Measurements from ENCODE around the gene MKRN1.

Gene MKRN1

DNA sequence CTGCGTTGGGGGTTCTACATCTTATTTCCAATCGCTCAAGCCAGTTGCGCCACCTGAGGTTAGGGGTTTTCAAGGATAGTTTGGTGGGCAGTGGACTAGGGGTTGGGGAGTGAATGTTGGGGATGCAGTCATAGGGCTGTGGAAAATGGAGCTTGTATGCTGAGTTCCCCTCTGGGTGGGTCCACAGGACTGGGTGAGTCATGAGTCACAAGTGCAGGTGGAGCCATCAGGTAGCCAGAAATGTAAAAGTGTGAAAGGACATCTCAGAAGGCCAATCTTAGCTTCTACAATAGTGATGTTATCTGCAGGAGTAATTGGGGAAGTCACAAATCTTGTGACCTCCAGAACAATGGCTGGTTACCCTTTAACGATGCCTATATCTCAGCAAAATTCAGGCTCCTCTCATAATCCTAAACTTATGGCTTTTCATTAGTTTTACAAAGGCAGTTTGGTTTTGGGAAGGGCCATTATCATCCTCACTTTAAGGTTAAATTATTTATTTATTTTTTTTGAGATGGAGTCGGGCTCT is 18.0 kb upstream of the MKRN1 start:
- Histone ChIP-seq H3F3A (ENCODE audit: control insufficient read depth, insufficient read depth) (no peaks in the 10 kb centered on the region), H3K4me3 (ENCODE audit: low read length) (no peak overlapping the region), H3K36me3 (ENCODE audit: control insufficient read depth, low read length) (no peaks in the 10 kb centered on the region), H3K4me1 (ENCODE audit: control insufficient read depth, low read length) (no peaks in the 10 kb centered on the region), H3K79me2 (ENCODE audit: control insufficient read depth, low read length) (no peaks in the 10 kb centered on the region), H3K4me2 (ENCODE audit: low read length) (no peak overlapping the region), H3K27ac (ENCODE audit: low read depth, low read length) (no peak overlapping the region), H4K20me1 (ENCODE audit: control insufficient read depth, insufficient read depth, low read depth, low read length) (no peaks in the 10 kb centered on the region), H3K9me3 (ENCODE audit: control insufficient read depth, insufficient read depth, low read length) (no peaks in the 10 kb centered on the region), H3K9me2 (replicated peaks; ENCODE audit: control insufficient read depth, low read length) (no peaks in the 10 kb centered on the region), H3K27me3 (ENCODE audit: control insufficient read depth, low read length) (no peaks in the 10 kb centered on the region)
- TF ChIP-seq EZH2phosphoT487 (IDR thresholded peaks at IDR 0.05; ENCODE audit: borderline replicate concordance, low read length): no peak

DNA sequence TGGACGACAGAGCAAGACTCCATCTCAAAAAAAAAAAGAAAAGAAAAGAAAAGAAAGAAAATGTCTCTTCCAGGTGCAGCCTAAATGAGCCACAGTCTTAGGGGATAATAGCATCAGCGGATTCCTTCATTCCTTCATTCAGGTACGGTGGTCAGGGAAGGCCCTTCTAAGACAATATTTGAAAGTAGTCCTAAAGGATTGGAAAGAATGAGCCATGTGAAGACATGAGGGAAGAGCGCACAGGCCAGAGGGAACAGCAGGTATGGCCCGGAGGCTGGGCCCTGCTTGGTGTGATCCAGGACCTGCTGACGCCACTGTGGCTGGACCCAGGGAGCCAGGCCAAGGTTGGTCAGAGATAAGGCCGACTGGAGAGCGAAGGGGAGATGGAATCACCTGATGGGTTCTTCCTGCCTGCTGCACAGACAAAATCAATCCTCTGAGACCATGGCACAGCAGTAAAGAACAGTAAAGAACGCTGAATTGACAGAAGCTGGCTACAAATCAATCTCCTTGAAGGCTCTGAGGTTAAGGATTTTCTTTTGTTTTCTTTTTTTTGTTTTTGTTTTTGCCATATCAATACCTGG is 16.3 kb upstream of the MKRN1 start:
- Histone ChIP-seq H3K4me1 (ENCODE audit: control insufficient read depth, low read length) (no peaks in the 10 kb centered on the region), H3K9me3 (ENCODE audit: control insufficient read depth, insufficient read depth, low read length) (no peaks in the 10 kb centered on the region)

GRCh38 chr7:140494867-140495266 is 15.6 kb upstream of the MKRN1 start:
- Histone ChIP-seq H3K9me2 (replicated peaks; ENCODE audit: control insufficient read depth, low read length) (no peaks in the 10 kb centered on the region), H3F3A (ENCODE audit: control insufficient read depth, insufficient read depth) (no peaks in the 10 kb centered on the region), H3K79me2 (ENCODE audit: control insufficient read depth, low read length) (no peaks in the 10 kb centered on the region), H3K9me3 (ENCODE audit: control insufficient read depth, insufficient read depth, low read length) (no peaks in the 10 kb centered on the region), H3K27me3 (ENCODE audit: control insufficient read depth, low read length) (no peaks in the 10 kb centered on the region), H3K4me2 (ENCODE audit: low read length) (no peak overlapping the region), H3K4me3 (ENCODE audit: low read length) (no peak overlapping the region), H3K4me1 (ENCODE audit: control insufficient read depth, low read length) (no peaks in the 10 kb centered on the region), H3K27ac (ENCODE audit: low read depth, low read length) (no peak overlapping the region), H3K36me3 (ENCODE audit: control insufficient read depth, low read length) (no peaks in the 10 kb centered on the region), H4K20me1 (ENCODE audit: control insufficient read depth, insufficient read depth, low read depth, low read length) (no peaks in the 10 kb centered on the region)
- no peak for TF ChIP-seq EZH2phosphoT487 (IDR thresholded peaks at IDR 0.05; ENCODE audit: borderline replicate concordance, low read length)
- no peak for TF ChIP-seq CTCF (IDR thresholded peaks at IDR 0.05; ENCODE audit: low read depth, low read length, poor library complexity, severe bottlenecking)

More for the DNA sequence above, 16.3 kb upstream of the MKRN1 start:
- H3K27me3 ChIP-seq (ENCODE audit: control insufficient read depth, low read length): no peaks in the 10 kb centered on the region
- H3F3A ChIP-seq (ENCODE audit: control insufficient read depth, insufficient read depth): no peaks in the 10 kb centered on the region
- no peak overlapping the region for H3K4me3 ChIP-seq (ENCODE audit: low read length)
- no peak overlapping the region for H3K4me2 ChIP-seq (ENCODE audit: low read length)
- H3K27ac ChIP-seq (ENCODE audit: low read depth, low read length): no peak overlapping the region
- no peaks in the 10 kb centered on the region for H3K36me3 ChIP-seq (ENCODE audit: control insufficient read depth, low read length)
- no peak for TF ChIP-seq EZH2phosphoT487 (IDR thresholded peaks at IDR 0.05; ENCODE audit: borderline replicate concordance, low read length)
- no peak for TF ChIP-seq CTCF (IDR thresholded peaks at IDR 0.05; ENCODE audit: low read depth, low read length, poor library complexity, severe bottlenecking)
- no peaks in the 10 kb centered on the region for H4K20me1 ChIP-seq (ENCODE audit: control insufficient read depth, insufficient read depth, low read depth, low read length)
- no peaks in the 10 kb centered on the region for H3K79me2 ChIP-seq (ENCODE audit: control insufficient read depth, low read length)
- no peaks in the 10 kb centered on the region for H3K9me2 ChIP-seq (replicated peaks; ENCODE audit: control insufficient read depth, low read length)

GRCh38 chr7:140489026-140489359 is 9.7 kb upstream of the MKRN1 start:
- Histone ChIP-seq H3K4me2 (ENCODE audit: low read length) (no peak overlapping the region), H3K4me1 (ENCODE audit: control insufficient read depth, low read length) (no peaks in the 10 kb centered on the region)
- TF ChIP-seq EZH2phosphoT487 (IDR thresholded peaks at IDR 0.05; ENCODE audit: borderline replicate concordance, low read length) (no peak), CTCF (IDR thresholded peaks at IDR 0.05; ENCODE audit: low read depth, low read length, poor library complexity, severe bottlenecking) (no peak)

More at GRCh38 chr7:140489026-140489359, 9.7 kb upstream of the MKRN1 start:
- Histone ChIP-seq H3K36me3 (ENCODE audit: control insufficient read depth, low read length) (no peaks in the 10 kb centered on the region), H3K27me3 (ENCODE audit: control insufficient read depth, low read length) (peaks cover 8% of the 10 kb centered on the region; the same call in 1 of the 2 replicates), H3K9me2 (replicated peaks; ENCODE audit: control insufficient read depth, low read length) (no peaks in the 10 kb centered on the region), H3K79me2 (ENCODE audit: control insufficient read depth, low read length) (no peaks in the 10 kb centered on the region), H3K4me3 (ENCODE audit: low read length) (no peak overlapping the region), H3K9me3 (ENCODE audit: control insufficient read depth, insufficient read depth, low read length) (no peaks in the 10 kb centered on the region), H3K27ac (ENCODE audit: low read depth, low read length) (no peak overlapping the region), H4K20me1 (ENCODE audit: control insufficient read depth, insufficient read depth, low read depth, low read length) (no peaks in the 10 kb centered on the region), H3F3A (ENCODE audit: control insufficient read depth, insufficient read depth) (no peaks in the 10 kb centered on the region)

All from DOHH2 (cell line).